ENCODE measurements around the gene MAD1L1.
"Not testable (repeated sequence)": the region's sequence is repeated elsewhere in the genome, so short reads cannot be mapped to it uniquely, and the experiment has no call there.

Gene MAD1L1

GRCh38 chr7:2232766-2233520 lies at the start of gene MAD1L1:
MAD1L1 (minus strand) TSS chr7:2232945; CDS start chr7:2230133, 2,812 bp downstream.
- peak; percentile 87 to 90 for DNase-seq

GRCh38 chr7:2282185-2282751 lies 49.5 kb upstream of the MAD1L1 start:
- no peak for DNase-seq

- DNase-seq: no peak
These were observed 48.8 kb upstream of the MAD1L1 start for GRCh38 chr7:2281541-2281940.

- DNase-seq: no peak
These were observed 47.7 kb upstream of the MAD1L1 start for GRCh38 chr7:2280424-2280823.

DNA sequence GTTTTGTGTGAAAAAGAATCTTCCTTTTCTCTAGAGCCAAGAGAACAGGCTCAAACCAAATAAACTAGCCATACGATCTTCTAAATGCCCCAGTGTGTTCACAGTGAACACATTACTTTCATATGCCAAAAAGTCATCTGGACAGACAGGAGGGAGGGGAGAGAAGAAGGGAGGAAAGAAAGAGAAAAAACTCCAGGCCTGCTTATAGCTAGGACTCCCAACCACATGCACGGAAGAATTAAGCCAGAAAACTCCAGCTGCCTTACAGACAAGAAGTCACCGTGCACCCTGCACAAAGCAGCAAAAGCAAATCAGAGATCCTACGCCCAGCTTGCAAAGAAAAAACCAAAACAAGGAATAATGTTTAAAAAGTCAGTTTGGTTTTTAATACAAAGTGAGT lies 47.2 kb upstream of the MAD1L1 start:
- no peak for DNase-seq

DNA sequence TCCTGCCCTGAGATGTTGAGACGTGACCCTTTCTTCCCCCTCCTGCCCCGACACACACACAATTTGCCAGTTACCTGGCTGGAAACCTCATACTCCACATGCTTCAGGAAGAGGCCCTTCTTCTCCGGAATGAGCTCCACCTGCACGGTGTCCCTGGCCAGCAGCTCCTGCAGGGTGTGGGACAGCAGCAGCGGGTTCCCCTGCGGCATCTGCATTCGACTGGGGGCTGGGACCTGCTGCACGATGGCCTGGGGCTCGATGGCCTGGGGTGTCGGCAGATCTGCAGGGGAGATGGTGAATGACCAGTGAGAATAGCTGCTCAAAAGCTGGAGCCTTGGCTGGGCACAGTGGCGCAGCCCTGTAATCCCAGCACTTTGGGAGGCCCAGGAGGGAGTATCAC lies 45.3 kb upstream of the MAD1L1 start:
- no peak for DNase-seq

DNA sequence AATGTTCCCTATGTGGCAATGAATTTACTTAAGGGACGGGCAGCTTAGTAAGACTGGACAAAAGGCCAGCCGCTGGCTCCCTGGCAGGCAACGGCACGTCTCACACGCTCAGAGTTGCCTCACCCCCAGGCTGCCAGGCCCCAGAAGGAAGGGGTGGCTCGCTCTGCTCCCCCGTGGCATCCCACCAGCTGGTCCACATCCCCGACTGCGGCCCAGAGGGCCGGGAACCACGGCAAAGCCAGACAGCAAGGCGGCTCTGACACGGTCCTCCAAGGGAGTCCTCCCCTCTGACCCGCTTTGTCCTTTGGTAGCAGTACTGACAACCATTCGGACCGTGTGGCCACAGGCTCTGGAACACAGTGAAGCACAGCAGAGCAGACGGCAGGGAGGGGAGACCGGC lies 43.4 kb upstream of the MAD1L1 start:
- no peak for DNase-seq

GRCh38 chr7:2275101-2275500 lies 42.4 kb upstream of the MAD1L1 start:
- no peak for DNase-seq

GRCh38 chr7:2274666-2275065 lies 41.9 kb upstream of the MAD1L1 start:
- DNase-seq: no peak

GRCh38 chr7:2273866-2274265 lies 41.1 kb upstream of the MAD1L1 start:
- DNase-seq: no peak

DNA sequence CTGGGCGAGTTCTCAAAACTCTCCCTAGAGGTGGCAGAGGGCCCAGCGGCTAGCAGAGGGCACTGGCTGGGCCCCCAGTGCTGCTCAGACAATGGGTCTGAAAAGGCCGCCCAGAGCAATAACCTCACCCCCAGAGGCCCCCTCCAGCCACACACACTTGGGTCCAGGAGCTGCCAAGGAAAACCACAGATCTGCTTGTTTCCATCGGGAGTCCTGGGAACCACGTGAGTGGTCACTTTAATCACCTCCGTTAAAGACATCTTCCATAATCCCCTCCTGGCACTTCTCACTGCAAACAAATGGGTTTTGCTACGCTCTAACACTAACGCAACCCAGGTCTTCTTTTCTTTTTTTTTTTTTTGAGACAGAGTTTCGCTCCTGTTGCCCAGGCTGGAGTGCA lies 39.3 kb upstream of the MAD1L1 start:
- DNase-seq: no peak

DNA sequence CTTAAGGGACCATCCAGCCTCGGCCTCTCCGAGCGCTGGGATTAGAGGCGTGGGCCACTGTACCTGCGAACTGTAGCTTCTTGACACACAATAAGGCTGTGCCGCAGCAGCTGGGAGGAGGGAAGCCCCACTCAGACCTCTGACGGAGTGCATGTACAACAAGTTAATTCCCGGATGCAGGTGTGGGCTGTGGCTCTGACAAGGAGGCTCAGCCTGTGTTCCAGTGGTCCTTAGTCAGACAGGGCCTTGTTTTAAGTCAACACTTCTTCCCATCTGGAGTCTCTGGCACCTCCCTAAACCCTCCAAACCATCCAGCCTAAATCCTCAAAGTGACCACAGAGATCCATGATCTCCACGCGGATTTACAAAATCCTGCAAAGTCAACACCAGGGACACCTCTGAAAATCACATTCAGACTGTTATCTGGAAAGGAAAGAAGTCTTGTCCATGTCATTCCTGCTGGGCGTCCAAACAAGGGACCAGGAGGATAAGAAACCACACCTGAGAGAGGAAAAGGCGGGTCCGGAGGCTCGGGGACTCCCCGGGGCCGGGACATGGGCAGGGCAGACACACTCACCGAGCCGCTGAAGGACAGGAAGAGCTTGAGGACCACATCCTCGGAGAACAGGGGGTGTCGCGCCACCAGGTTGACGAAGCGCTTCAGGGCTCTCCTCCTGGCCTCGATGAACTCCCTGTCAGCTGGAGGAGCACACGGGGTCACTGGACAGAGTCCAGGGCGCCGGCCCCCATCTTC lies 38.7 kb upstream of the MAD1L1 start:
- no peak for DNase-seq

GRCh38 chr7:2270495-2270894 lies 37.8 kb upstream of the MAD1L1 start:
- DNase-seq: no peak

- DNase-seq: no peak
These were observed 37.3 kb upstream of the MAD1L1 start for GRCh38 chr7:2269991-2270460.

DNA sequence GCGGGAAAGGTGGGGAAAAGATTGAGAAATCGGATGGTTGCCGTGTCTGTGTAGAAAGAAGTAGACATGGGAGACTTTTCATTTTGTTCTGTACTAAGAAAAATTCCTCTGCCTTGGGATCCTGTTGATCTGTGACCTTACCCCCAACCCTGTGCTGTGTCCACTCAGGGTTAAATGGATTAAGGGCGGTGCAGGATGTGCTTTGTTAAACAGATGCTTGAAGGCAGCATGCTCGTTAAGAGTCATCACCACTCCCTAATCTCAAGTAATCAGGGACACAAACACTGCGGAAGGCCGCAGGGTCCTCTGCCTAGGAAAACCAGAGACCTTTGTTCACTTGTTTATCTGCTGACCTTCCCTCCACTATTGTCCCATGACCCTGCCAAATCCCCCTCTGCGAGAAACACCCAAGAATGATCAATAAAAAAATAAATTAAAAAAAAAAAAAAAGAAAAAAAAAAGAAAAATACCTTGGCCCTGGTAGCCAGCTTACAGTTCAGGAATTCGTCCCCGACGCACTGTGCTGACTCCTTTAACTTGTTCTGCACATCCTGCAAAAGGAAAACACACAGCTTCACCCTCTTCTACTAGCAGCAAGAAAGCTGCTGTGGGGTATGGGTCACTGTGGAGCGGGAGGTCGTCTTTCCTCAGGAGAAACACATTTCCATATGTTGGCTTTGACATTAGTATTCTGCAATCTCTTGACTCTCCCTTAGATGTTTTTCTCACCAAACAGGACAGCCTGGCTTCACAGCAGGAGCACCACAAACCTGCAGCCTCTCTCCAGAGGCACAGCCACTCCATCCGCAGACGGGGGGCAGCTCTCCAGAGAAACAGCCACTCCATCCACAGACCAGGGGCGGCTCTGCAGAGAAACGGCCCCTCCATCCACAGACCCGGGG lies 36.6 kb upstream of the MAD1L1 start:
- DNase-seq: not testable (repeated sequence)

DNA sequence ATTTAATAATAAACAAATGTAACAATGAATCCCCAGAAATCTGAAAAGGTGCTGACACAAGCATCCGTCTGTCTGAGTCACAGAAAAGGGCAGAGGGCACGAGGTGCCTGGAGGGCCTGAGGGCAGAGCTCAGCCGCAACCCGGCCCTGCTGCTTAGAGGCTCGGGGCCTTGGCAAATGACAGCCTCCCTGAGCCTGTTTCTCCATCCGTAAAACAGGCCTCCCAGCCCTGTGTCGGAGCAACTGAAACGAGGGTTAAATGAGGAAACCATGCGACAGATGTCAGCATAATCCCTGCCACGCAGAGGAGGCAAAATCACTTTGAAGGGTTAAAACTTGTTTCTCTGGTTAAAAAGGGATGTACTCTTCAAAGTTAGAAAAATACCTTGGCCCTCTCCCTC lies 34.2 kb upstream of the MAD1L1 start:
- no peak for DNase-seq

DNA sequence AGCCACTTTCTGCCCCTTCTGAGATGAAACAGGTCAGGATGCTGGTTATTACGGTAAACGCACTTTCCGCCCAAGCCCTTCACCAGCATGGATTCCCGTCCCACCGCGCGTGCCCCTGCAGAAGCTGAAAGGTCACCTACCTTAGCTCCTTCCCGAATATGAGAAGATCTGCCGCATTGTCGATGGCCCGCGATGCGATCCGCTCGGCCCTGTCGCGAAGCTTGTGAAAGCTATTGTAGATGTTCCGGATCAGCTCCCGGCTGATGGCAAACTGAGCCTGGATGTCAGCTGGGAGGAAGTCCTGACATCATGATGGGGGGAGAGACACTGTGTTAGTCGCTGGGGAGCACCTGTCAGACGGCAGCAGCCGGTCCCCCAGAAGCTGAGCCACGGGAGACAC lies 31.4 kb upstream of the MAD1L1 start:
- DNase-seq: no peak

DNA sequence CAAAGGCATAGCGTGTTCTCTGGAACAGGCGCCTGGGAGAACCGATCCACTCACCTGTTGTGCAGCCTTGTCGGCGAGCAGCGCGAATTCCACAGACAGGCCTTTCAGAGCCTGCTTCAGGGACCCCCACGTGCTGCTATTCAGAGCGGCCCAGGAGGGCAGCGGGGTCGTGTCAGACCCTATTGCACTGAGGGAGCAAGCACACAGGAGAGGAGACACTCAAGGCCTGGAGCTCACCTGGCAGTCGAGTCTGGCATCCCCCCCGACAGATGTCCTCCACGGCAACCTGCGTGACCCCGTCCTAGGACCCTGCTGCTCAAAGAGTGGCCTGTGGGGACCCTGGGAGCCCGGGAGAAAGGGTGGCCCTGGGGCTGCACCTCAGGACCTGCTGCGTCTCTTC lies 30.4 kb upstream of the MAD1L1 start:
- no peak for DNase-seq

DNA sequence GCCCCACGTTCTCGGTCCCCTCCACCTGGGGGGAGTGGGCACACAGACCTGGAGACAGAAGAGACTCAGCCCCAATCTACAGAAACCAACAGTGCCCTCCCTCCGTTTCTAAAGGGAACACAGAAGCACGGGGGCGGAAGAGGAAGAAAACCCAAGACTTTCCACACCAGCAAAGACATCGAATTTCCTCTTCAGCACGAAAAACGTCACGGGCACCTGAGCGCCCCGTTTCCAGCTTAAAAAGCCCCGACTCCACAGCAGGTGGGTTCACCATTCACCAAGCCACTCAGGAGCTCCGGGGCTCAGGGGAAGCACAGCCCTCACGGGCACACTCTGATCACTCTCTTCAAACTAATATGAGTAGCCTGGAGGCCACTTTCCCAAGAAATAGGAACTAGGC lies 28.9 kb upstream of the MAD1L1 start:
- no peak for DNase-seq

DNA sequence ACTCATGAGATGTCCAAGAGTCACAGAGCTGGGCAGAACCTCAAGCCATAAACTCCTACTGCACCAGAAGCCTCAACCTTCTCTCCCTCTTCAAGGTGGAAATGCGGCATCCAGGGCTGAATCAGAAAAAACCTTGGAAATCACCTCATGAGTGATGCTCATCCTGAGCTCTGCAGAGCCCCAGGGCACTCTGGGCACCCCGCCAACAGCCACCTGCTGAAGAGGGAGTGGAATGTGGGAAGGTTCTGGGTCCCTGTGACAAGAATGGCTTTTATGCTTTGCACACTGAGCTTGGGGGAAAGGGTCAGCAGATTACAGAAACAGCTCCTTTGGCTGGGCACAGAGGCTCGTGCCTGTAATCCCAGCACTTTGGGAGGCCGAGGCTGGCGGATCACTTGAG lies 28.1 kb upstream of the MAD1L1 start:
- no peak for DNase-seq

- DNase-seq: no peak
These were observed 26.7 kb upstream of the MAD1L1 start for GRCh38 chr7:2259480-2259879.

GRCh38 chr7:2258661-2259365 lies 26.1 kb upstream of the MAD1L1 start:
- no peak for DNase-seq
